ENCODE results near the gene APRT. TPM values are rescaled to one million over a fixed set of nuclear protein-coding genes. Genes with fewer than 3 reads are reported as not detected.
A peak's percentile ranks its signal among the peaks of the same experiment; 100 is the strongest.

Gene APRT
- total and polyA plus RNA-seq, 2 of the 8 experiments (the other 6 are each of a cell fraction or from before 2014, with no cell fraction given) = 221 to 267 TPM

DNA sequence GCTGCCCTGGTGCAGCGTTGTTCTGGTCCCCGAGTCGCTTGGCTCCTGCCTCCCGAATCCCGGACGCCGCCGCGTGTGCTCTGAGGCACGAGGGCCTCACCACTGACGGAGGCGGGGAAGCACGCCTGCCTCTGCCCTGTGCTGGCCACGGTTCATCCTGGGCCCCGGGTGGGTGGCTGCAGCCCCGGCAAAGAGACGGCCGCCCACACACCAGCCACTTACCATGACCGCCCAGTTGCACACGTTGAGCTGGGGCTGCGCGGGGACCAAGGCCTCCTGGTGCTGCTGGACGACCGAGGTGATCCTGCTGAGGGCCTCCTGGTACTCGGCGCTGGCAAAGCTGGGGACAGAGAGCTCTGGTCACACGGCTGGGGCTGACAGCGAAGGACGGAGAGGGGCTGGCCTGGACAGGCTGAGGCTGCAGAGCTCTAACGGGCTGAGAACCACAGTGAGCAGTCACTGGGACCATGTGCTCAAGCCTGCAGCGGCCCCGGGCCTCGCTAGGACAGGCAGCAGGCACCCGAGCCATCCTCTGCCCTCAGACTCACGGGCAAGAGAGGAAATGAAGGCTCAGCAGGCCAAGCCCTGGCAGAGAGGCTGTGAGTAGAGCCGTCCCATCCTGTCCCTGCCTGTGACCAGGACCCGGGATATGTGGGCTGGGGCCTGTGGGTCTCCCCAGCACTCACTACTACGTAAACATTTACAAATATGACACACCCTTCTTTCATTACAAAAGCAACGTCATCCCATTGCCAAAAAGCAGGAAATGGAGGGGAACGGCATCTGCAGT, 6.3 kb upstream of the APRT start:
- no peak overlapping the region for H4K5ac ChIP-seq (ENCODE audit: insufficient read length, low read depth, low read length)
- H3K4ac ChIP-seq (replicated peaks; ENCODE audit: insufficient read length, low read depth, low read length) = no peak overlapping the region
- CTCF ChIA-PET (ENCODE audit: partially characterized antibody) = interaction anchor here (0.9 to 3.5 kb wide), 9 partner anchors 10 to 400 kb away, joined by 3 to 15 read pairs (median 3); partner anchors contain the start of genes SLC22A31 and ZNF778
- no peak overlapping the region for H2BK120ac ChIP-seq (replicated peaks; ENCODE audit: low read depth, low read length)
- H4K20me1 ChIP-seq (replicated peaks in 1 of 2; ENCODE audit: control insufficient read depth in 1 of 2, insufficient read depth in 2 of 2, low read length in 2 of 2) = peaks cover 0 to 3% of the 10 kb centered on the region in 2 experiments
- H3K23me2 ChIP-seq (ENCODE audit: low read depth, low read length) = no peaks in the 10 kb centered on the region
- no peak overlapping the region for H2AK5ac ChIP-seq (ENCODE audit: low read depth, low read length)
- H3K4me3 ChIP-seq (ENCODE audit: extremely low read depth in 1 of 4, insufficient read depth in 2 of 4, low read depth in 3 of 4, low read length in 4 of 4) = no peak overlapping the region
- no peaks in the 10 kb centered on the region for H3K79me1 ChIP-seq (ENCODE audit: low read depth, low read length)
- no peak overlapping the region for H3K14ac ChIP-seq (ENCODE audit: insufficient read length)
- H3K4me1 ChIP-seq (replicated peaks in 1 of 4; ENCODE audit: control insufficient read depth in 3 of 4, insufficient read depth in 4 of 4, low read length in 3 of 4) = no peaks in the 10 kb centered on the region
- no peak overlapping the region for H3K18ac ChIP-seq (ENCODE audit: extremely low read depth, low read length)
- DNase-seq (ENCODE audit: low read depth in 1 of 2, low spot score in 2 of 2) (no peak), FAIRE-seq (no peak)
- no peak overlapping the region for H2BK15ac ChIP-seq (ENCODE audit: low read length)
- no peak overlapping the region for H3K56ac ChIP-seq (replicated peaks; ENCODE audit: insufficient read length, low read depth, low read length)
- H3K79me2 ChIP-seq (ENCODE audit: control insufficient read depth in 1 of 2, insufficient read depth in 2 of 2, low read length in 2 of 2) = no peaks in the 10 kb centered on the region
- POLR2A ChIA-PET (ENCODE audit: partially characterized antibody) = interaction anchor here (1.1 to 9.0 kb wide), 4 partner anchors 8 to 338 kb away, joined by 3 to 77 read pairs (median 4); partner anchors contain the start of gene APRT
- H3K9me3 ChIP-seq (ENCODE audit: insufficient read depth in 2 of 2, low read depth in 1 of 2, low read length in 1 of 2) = no peaks in the 10 kb centered on the region
- peak overlapping the region in 1 of 4 experiments; percentile 4; a peak in 1 of 7 replicates for H3K9ac ChIP-seq (replicated peaks in 1 of 4; ENCODE audit: extremely low read depth in 1 of 4, low read depth in 3 of 4, low read length in 3 of 4)
- H2BK12ac ChIP-seq (ENCODE audit: low read depth, low read length) = peak overlapping the region; percentile 80; the same call in 1 of the 2 replicates
- H4K8ac ChIP-seq (ENCODE audit: extremely low read depth, insufficient read depth, low read length) = no peak overlapping the region
- H3K23ac ChIP-seq (ENCODE audit: insufficient read length) = no peak overlapping the region
- WGBS, 2 experiments (ENCODE audit: extremely low coverage in 1 of 2, insufficient coverage in 1 of 2, insufficient read length in 1 of 2, insufficient replicate concordance in 2 of 2, low coverage in 1 of 2, low lambda C conversion rate in 2 of 2, missing lambda C conversion rate in 1 of 2) = 92% methylated on average over 40 of the region's 40 CpGs; no CpG with 5 or more reads in 1 of the 2 experiments
- H3K27me3 ChIP-seq (replicated peaks in 1 of 4; ENCODE audit: control insufficient read depth in 3 of 4, extremely low read depth in 1 of 4, insufficient read depth in 3 of 4, low read length in 3 of 4) = no peaks in the 10 kb centered on the region
- H2BK20ac ChIP-seq (ENCODE audit: low read length) = no peak overlapping the region
- no peak overlapping the region for H2AFZ ChIP-seq (ENCODE audit: low read length)
- no peak overlapping the region; the same call in 1 of the 2 replicates for H2BK5ac ChIP-seq (ENCODE audit: low read depth, low read length)
- H4K91ac ChIP-seq (replicated peaks; ENCODE audit: insufficient read length, low read length) = no peak overlapping the region
- no peak overlapping the region; the same call in 1 of the 2 replicates for H3K27ac ChIP-seq (ENCODE audit: low read depth, low read length)
- H3K36me3 ChIP-seq (ENCODE audit: control insufficient read depth in 2 of 4, insufficient read depth in 4 of 4, low read length in 3 of 4) = no peaks in the 10 kb centered on the region
- H3K4me2 ChIP-seq (ENCODE audit: insufficient read depth in 1 of 2, low read depth in 2 of 2, low read length in 2 of 2) = no peak overlapping the region

Measured in H1 (cell line).